HG03521 (cell line): ENCODE data around the gene ETV6.

Experiments
- ATAC-seq: cut with Tn5 transposase; IDR thresholded peaks from one replicate; pipeline ENCODE4 v1.9.1; 2021; ENCODE audit warnings: mild to moderate bottlenecking, moderate library complexity; ENCODE audit not compliant: unreplicated experiment

ETV6 gene

GRCh38 chr12:11689591-11690186, 40.2 kb downstream of the ETV6 start:
- ATAC-seq: no peak

GRCh38 chr12:11693067-11693466, 43.6 kb downstream of the ETV6 start:
- ATAC-seq: no peak

- no peak for ATAC-seq
Measured at GRCh38 chr12:11693601-11694000, 44.1 kb downstream of the ETV6 start.

GRCh38 chr12:11694528-11694927, 45.1 kb downstream of the ETV6 start:
- no peak for ATAC-seq

- ATAC-seq: no peak
Measured at GRCh38 chr12:11695321-11695720, 45.8 kb downstream of the ETV6 start.

GRCh38 chr12:11696084-11696483, 46.6 kb downstream of the ETV6 start:
- ATAC-seq: no peak

- ATAC-seq: no peak
Measured at GRCh38 chr12:11697131-11697530, 47.7 kb downstream of the ETV6 start.

- ATAC-seq: no peak
Measured at GRCh38 chr12:11697670-11698387, 48.4 kb downstream of the ETV6 start.

- ATAC-seq: no peak
Measured at GRCh38 chr12:11698729-11699128, 49.3 kb downstream of the ETV6 start.

- no peak for ATAC-seq
Measured at GRCh38 chr12:11701433-11701832, 52.0 kb downstream of the ETV6 start.

GRCh38 chr12:11702959-11703358, 53.5 kb downstream of the ETV6 start:
- ATAC-seq: no peak

GRCh38 chr12:11703378-11703777, 53.9 kb downstream of the ETV6 start:
- ATAC-seq: no peak

- ATAC-seq: no peak
Measured at GRCh38 chr12:11704089-11704488, 54.6 kb downstream of the ETV6 start.

- ATAC-seq: no peak
Measured at GRCh38 chr12:11705010-11705409, 55.5 kb downstream of the ETV6 start.

- ATAC-seq: no peak
Measured at GRCh38 chr12:11706509-11707379, 57.3 kb downstream of the ETV6 start.

- ATAC-seq: no peak
Measured at GRCh38 chr12:11707535-11707934, 58.1 kb downstream of the ETV6 start.

- ATAC-seq: no peak
Measured at GRCh38 chr12:11709513-11709912, 60.0 kb downstream of the ETV6 start.

GRCh38 chr12:11710431-11710830, 61.0 kb downstream of the ETV6 start:
- no peak for ATAC-seq

- no peak for ATAC-seq
Measured at GRCh38 chr12:11710906-11711305, 61.4 kb downstream of the ETV6 start.

- no peak for ATAC-seq
Measured at GRCh38 chr12:11711651-11712327, 62.3 kb downstream of the ETV6 start.

GRCh38 chr12:11712491-11712890, 63.0 kb downstream of the ETV6 start:
- no peak for ATAC-seq
